Activated CD8-positive, alpha-beta memory T cell treated with anti-CD3 and anti-CD28 coated beads for 24 hours (primary cell): ENCODE measurements around the gene PCDH9.

Source experiments
- DNase-seq: peaks from one replicate; pipeline ENCODE4 v3.0.0-alpha.2; 2020

The PCDH9 gene

GRCh38 chr13:66547685-66548084 lies 682.5 kb downstream of the PCDH9 start:
- no peak for DNase-seq

DNA sequence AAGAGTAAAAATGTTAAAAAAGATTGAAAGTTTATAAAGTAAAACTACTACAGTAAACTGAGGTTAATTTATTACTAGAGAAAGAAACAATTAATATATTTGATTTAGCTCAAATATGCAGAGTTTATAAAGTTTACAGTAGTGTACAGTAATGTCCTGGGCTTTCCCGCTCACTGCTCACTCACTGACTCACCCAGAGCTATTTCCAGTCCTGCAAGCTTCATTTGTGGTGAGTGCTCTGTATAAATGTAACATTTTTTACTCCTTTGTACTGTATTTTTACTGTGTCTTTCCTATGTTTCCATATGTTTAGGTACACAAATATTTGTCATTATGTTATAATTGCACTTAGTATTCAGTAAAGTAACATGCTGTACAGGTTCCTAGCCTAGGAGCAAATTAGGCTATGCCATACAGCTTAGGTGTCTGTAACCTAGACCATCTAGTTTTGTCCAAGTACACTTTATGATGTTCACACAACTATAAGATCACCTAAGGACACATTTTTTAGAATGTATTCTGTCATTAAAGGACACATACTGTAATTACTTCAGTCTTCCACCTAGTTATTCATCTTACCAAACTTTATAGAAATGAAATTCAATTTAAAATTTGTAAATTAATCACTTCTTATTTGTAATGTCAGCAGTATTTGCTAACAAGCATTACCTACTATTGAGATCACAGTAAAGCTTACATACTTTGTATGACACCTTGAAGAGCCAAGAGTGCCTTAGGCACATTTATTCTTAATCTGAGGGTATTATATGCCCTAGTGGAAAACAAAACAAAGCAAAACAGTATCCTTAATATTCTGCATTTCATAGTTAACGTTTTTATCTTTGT lies 683.4 kb downstream of the PCDH9 start:
- DNase-seq, result no peak

GRCh38 chr13:66543780-66544179 lies 686.4 kb downstream of the PCDH9 start:
- no peak for DNase-seq

- no peak for DNase-seq
These were observed 692.7 kb downstream of the PCDH9 start for GRCh38 chr13:66537417-66537816.

DNA sequence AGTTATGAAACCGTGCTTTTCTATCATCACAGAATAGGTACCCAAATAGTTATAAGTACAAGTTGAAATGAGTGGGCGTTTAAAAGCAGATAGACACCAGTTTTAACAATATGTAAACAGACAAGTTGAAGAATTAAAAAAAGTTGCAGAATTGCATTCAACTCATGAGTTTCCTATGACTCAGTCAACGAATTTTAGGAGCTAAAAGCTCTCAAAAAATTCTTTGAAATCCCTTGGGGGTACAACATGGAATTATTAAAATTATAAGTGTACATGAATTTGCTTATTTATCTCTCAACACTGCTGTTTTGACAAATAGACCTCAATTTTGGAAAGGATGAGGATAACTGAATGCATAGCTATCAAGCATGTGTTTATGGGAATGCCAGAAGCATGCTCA lies 693.4 kb downstream of the PCDH9 start:
- DNase-seq, result no peak

DNA sequence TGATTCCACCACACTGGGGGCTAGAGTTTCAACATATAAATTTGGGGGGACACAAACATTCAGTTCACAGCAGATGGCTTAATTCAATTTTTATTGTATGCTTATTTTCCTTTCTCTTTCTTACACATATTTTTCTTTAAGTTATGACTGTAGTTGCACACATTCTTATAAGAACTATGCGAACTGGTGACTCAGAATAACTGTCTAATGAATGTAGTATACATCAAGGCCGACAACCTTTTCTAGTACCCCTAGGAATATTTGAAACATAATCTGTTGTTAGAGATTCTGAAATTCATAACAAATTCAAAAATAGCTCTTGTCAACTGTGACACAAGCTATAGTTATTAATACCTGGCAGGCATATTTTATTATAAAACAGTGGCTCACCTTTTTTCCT lies 695.6 kb downstream of the PCDH9 start:
- no peak for DNase-seq

GRCh38 chr13:66532845-66533244 lies 697.3 kb downstream of the PCDH9 start:
- no peak for DNase-seq

DNA sequence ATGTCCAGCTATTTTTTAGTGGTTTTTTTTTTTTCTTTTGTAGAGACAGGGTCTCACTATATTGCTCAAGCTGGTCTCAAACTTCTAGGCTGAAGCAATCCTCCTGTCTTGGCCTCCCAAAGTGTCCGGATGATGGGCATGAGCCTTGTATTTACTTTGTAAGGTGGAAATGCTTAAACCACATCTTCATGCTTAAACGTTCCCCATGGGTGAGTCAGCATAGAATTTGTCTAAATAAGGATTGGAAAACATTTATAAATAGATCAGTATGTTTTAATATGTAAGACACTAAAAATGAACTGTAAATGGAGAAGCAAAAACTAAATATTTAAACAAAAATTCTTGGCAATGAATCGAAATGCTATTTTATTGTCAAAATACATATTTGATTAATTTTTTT lies 698.0 kb downstream of the PCDH9 start:
- no peak for DNase-seq

DNA sequence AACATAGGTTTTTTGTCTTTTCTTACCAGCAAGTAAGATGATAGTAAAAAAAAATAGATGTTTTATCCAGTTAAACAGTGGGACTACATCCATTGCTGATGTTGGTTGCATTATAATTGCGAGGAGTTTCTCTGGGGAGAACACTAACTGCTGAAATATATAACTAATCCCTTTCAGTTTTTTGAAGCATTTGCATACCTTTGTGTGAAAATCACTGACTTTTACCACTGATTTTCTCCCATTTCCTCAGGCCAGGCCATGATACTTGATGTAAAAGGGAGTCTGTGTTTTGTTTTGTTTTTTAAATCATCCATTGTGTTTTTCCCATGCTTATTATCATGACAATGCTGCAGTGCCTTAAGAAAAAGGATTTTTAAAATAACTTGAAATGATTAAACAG lies 699.5 kb downstream of the PCDH9 start:
- DNase-seq, result no peak

- no peak for DNase-seq
These were observed 700.0 kb downstream of the PCDH9 start for GRCh38 chr13:66530158-66530557.

DNA sequence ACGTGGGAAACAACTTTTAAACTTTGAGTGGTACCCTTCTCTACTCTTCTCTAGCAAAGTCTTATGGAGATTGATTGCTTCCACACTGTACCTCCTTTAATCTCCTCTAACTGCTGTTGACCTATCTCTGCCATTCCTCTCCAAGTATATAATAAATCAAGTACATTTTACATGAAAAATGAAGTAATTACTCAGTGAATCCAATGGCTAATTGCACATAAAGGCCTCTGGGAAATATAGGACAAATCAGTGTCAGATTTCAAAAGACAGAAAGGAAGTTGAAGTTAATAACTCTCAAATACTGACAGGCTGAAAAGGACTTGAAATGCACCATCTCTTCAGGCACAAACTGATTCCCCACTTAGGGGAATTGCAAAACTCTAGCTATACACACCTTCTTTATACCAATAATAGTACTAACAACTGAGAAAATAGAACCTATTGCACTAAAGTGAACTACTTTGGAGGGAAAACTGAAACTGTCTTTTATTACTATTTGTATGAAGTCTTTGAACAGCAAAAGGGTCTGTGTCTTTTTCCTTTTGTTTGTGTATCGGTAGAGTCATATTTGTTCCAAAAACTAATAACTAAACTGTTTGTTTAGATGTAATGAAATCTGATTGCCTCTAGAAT lies 701.1 kb downstream of the PCDH9 start:
- DNase-seq, result no peak

GRCh38 chr13:66528180-66528579 lies 702.0 kb downstream of the PCDH9 start:
- DNase-seq, result no peak

DNA sequence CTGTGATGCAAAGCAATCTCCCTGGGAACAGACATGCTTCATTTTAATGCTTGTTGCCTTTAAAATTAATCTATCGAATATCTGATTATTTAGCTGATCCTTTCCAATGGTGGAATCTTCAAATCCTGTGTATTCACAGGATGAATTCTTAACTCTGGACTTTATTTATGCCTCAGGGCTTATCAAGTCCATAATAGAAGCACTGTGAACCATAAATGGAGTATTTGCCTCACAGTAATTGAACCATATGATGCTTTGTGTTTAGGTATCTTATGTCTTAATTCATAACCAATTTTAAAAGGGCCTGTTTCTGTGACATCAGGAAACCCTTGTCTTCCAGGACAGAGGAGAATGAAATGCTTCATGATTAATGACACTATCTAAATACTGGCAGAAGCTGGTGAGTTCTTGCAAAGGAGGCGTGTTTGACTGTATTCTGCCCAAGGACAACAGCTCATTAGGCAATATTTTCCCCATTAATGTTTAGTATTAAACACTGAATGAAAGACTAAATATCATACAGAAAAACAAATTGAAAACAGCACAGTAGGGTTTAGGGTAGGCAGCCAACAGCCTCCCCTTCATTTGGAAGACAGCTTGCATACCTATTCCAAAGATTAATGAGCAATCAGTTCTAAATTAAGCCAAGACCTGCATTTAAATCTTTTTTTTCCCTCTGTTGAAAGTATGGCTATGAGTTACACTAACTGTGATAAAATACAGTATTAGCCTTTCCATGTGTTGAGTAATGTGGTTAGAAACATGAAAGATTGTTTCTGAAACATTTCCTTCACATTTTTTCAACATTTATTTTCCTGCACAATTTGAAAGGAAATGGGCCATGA lies 709.4 kb downstream of the PCDH9 start:
- no peak for DNase-seq

GRCh38 chr13:66519259-66519658 lies 710.9 kb downstream of the PCDH9 start:
- DNase-seq, result no peak

DNA sequence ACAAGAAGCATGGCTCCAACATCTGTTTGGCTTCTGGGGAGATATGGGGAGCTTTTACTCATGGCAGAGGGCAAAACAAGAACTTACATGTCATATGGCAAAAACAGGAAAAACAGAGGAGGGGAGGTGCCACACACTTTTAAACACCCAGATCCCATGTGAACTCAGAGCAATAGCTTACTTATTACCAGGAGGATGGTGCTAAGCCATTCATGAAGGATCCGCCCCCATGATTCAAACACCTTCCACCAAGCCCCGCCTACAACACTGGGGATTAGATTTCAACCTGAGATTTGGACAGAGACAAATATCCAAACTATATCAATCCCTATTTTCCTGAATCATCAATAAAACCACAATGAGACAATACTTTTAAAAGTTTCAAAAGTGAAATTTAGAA lies 712.1 kb downstream of the PCDH9 start:
- DNase-seq, result no peak

- no peak for DNase-seq
These were observed 716.4 kb downstream of the PCDH9 start for GRCh38 chr13:66513728-66514127.

DNA sequence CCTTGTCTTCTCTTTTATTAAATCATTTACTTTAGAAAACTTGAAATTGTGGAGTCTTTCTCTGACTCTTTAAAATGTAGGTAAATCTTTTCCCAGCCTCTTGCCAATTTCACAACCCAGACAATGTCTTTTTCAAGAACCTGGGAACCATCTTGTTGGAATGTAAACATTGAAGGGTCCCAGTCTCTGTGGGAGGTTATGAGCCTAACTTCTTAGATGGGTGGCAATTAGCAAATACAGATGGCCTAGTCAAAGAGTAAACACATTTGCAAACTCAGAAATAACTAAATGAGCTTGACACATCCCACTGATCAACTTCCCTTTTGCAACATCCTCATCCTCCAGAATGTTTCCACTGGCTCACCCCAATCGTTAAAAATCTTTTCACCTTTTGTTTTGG lies 721.0 kb downstream of the PCDH9 start:
- DNase-seq, result no peak

- DNase-seq, result no peak
These were observed 721.8 kb downstream of the PCDH9 start for GRCh38 chr13:66508153-66508909.

DNA sequence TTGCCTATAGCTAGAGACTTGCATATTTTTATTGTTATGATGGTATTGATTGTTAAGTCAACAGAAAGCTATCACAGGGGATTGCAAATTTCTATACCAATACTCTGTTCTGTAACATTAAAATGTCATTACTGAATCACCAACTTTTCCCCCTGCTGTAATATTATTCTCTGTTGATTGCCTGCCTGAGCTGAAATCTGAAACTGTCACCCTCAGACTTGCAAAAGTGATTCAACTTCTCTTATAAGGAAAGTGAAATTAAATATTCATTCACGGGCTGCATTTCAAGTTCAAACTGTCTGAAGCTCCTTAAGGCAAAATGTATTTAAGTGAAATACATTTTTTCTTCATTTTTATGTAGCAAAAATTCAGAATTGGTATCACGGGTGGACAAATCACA lies 723.2 kb downstream of the PCDH9 start:
- no peak for DNase-seq

GRCh38 chr13:66506051-66506777 lies 723.9 kb downstream of the PCDH9 start:
- no peak for DNase-seq

DNA sequence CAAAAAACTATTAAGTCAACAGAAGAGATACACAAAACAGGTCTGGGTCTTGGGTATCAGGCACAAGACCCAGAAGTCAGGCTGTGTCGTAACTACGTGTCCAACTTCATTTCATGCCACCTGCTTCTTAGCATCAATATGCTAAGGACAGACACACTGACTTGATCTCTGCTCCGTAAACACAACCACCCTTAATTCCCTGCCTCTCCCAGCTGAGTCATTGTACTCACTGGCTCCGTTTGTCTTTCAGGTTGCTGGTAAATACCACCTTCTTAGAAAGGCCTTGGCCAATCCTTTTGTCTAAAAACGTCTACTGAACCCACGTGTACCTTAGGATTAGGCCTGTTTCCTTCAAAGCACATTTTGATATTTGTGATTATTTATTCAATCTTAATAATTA lies 726.2 kb downstream of the PCDH9 start:
- DNase-seq, result no peak

DNA sequence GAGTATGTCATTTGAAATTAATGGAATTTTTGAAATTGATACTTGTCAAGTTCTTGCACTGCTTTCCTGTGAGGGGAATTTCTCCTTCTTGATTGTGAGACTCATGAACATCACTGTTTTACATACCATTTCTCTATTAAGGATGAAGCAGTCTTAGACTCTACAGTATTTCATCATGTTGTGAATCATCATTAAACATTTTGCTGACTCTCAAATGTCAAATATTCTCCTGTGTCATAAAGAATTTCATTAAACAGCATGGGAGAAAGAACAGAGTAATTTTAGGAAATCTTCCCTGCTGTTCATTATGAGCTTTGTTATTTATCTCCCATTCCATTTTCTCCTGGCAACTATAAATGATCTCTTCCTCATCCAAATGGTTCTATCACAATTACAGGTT lies 729.0 kb downstream of the PCDH9 start:
- no peak for DNase-seq
